Stomach (tissue), 4 donors: Measurements from ENCODE around the gene CPEB2.

Source experiments
- EP300 ChIP-seq: sonication (generic); formaldehyde crosslinking; IDR thresholded peaks from one replicate; pipeline ENCODE4 v1.6.1; 2017; ENCODE audit warnings: antibody characterized with exemption
- POLR2A ChIP-seq, 4 donors: fragments of 450-650 bp; IDR thresholded peaks; one replicate each; pipeline ENCODE4 v1.6.1; 2016; ENCODE audit warnings: antibody characterized with exemption in 4 of 4, control low read depth in 2 of 4, mild to moderate bottlenecking in 1 of 4, moderate library complexity in 1 of 4
- POLR2AphosphoS5 ChIP-seq, 3 donors: sonication (generic); formaldehyde crosslinking; IDR thresholded peaks; one replicate each; pipeline ENCODE4 v1.6.1; 2016; ENCODE audit warnings: antibody characterized with exemption in 3 of 3
- TF ChIP-seq, protein P1 (sequence below), 7 experiments: fragments of 450-650 bp in 4 of 7; fragments of 200-600 bp in 3 of 7; sonication (generic) in 3 of 7; IDR thresholded peaks; one replicate each; pipeline ENCODE4 v1.5.1; 2016 to 2019; ENCODE audit warnings: antibody characterized with exemption in 7 of 7, control low read depth in 2 of 7, mild to moderate bottlenecking in 1 of 7

DNA sequence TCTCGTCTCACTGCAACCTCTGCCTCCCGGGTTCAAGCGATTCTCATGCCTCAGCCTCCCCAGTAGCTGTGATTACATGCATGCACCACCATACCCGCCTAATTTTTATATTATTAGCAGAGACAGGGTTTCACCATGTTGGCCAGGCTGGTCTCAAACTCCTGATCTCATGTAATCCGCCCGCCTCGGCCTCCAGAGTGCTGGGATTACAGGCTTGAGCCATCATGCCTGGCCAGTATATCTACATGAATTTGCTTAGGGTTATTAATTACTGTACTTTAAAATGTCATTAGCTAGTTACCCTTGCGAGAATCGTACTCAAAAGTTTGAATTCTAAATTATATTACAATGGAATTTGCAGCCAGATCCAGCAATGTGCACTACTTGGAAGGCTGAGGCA is 8.9 kb downstream of the CPEB2 start:
- TF ChIP-seq, protein P1, sequence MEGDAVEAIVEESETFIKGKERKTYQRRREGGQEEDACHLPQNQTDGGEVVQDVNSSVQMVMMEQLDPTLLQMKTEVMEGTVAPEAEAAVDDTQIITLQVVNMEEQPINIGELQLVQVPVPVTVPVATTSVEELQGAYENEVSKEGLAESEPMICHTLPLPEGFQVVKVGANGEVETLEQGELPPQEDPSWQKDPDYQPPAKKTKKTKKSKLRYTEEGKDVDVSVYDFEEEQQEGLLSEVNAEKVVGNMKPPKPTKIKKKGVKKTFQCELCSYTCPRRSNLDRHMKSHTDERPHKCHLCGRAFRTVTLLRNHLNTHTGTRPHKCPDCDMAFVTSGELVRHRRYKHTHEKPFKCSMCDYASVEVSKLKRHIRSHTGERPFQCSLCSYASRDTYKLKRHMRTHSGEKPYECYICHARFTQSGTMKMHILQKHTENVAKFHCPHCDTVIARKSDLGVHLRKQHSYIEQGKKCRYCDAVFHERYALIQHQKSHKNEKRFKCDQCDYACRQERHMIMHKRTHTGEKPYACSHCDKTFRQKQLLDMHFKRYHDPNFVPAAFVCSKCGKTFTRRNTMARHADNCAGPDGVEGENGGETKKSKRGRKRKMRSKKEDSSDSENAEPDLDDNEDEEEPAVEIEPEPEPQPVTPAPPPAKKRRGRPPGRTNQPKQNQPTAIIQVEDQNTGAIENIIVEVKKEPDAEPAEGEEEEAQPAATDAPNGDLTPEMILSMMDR (IDR thresholded peaks at IDR 0.05), result no peak
- TF ChIP-seq POLR2A (IDR thresholded peaks at IDR 0.05) (no peak), POLR2AphosphoS5 (IDR thresholded peaks at IDR 0.05) (no peak), EP300 (no peak)
